ENCODE data around the gene ADGRL1.
"Not testable (repeated sequence)": the region's sequence is repeated elsewhere in the genome, so short reads cannot be mapped to it uniquely, and the experiment has no call there.

The ADGRL1 gene

GRCh38 chr19:14164082-14164481, 41.9 kb downstream of the ADGRL1 start:
- in situ Hi-C loops (cut with MboI; ENCODE audit: low sequenced_read_pairs), result no loop called here

DNA sequence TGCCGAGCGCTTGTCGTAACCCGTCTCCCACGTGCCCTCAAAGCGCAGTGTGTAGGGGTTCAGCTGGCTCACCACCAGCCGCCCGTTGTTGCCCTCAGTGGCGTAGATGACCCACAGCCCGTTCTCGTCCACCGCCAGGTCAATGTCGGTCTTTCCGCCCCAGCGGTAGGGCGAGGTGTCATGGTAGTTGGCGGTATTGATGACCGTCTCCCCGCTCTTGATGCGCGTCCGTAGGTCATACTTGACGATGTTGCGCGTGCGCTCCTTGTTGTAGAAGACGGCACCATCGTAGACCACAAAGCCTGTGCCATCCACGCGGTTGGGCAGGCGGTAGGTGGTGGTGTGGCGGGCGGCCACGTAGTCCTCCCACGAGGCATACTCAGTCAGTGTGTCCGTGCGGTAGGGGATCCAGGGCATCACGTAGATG, 43.1 kb downstream of the ADGRL1 start:
- in situ Hi-C loops (cut with MboI; ENCODE audit: low sequenced_read_pairs), result no loop called here

GRCh38 chr19:14161305-14161704, 44.7 kb downstream of the ADGRL1 start:
- in situ Hi-C loops (cut with MboI; ENCODE audit: low sequenced_read_pairs), result no loop called here

DNA sequence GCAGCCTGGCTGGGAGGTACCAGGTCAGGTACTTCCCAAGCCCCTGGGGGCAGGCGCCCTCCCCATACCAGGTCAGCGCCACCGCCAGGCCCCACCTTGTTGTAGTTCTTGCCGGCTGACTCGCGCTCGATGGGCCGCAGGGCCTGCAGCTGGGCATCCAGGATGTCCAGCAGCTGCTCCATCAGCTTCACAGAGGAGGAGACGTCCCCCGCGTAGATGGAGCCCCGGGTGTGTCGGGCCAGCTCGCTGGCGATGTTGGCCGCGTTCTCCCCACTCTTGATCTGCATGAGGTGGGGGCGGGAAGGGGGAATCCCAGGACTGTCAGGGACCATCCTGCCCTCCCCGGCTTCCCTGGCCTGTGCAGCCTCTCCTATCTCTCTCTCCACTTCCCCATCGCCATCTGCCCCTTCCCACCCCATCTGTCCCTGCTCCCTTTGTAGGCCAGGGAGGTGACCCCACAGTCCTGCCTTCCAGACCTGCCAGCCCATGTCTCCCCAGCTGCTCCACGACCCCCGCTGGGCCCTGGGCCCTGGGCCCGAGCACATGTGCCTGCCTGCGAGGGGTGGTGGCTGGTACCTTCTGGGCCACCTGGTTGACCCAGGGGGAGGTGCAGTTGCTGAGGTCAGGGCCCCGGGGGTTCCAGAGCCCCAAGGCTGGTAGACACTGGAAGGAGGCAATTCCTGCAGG, 45.8 kb downstream of the ADGRL1 start:
- in situ Hi-C loops (cut with MboI; ENCODE audit: low sequenced_read_pairs), result no loop called here

- in situ Hi-C loops (cut with MboI; ENCODE audit: low sequenced_read_pairs), result no loop called here
Measured at GRCh38 chr19:14159059-14159458, 46.9 kb downstream of the ADGRL1 start.

DNA sequence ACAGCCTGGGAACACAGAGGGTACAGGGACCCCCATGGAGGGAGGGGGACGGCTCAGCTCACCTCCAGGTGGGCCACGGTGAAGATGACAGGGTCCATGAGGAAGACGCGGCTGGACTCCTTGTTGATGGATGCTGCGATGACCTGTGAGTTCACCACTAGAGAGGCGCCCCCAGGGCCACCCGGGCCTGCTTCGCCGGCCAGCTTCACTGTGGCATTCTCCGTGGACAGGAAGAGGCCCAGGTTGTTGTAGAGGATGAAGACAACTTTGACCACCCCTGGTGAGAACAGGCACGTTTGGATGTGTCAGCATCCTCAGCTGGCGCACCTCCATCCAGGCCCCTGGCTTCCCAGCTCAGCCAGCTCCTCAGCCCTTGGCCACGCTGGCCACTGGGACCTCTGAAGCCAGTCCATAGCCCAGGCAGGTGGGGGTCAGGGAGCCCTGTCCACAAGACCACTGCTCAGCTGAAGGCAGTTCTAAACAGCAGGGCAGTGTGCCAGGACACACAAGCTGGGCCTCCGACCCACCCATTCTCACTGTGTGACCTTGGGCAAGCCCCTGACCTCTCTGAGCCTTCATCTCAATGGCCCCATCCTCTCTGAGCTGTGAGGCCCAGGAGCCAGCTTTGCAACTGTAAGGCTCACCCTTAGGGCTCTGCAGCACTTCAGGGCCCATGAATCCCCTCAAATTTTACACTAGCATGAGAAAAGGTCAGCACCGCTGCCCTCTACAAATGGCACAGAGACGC, 47.5 kb downstream of the ADGRL1 start:
- in situ Hi-C loops (cut with MboI; ENCODE audit: low sequenced_read_pairs), result no loop called here

DNA sequence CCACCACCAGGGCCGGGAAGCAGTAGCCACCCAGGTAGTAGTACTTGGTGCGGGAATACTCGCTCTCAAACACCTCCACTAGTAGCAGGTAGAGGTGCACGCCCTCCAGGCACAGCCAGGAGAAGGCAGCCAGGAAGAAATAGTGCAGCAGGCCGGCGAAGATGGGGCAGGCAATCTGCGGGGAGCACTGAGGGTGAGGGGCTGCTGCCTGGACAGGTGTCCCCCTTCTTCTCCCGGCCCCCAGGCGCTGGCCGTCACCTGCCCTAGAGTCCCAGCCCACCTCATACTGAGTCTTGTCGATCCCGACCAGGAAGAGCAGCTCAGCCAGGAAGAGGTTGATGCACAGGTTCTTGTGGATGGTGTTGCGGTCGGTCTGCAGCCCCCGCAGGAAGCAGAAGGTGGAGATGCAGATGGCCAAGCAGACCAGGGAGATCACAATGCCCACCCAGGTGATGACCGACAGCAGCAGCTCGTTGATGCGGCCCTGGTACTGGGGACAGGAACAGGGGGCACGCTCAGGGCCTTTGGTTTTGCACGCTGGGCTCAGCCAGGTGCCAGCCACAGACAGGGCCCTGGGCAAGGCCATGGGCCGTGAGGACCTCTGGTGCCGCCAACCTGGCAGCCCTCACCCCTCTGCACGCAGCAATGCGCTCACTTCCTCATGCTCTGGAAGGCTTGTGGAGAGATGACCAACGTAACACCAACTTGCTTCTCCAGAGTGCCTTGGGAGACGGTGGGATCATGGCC, 48.8 kb downstream of the ADGRL1 start:
- in situ Hi-C loops (cut with MboI; ENCODE audit: low sequenced_read_pairs), result no loop called here

- in situ Hi-C loops (cut with MboI; ENCODE audit: low sequenced_read_pairs), result no loop called here
Measured at GRCh38 chr19:14156122-14156521, 49.8 kb downstream of the ADGRL1 start.

GRCh38 chr19:14155371-14155770, 50.6 kb downstream of the ADGRL1 start:
- in situ Hi-C loops (cut with MboI; ENCODE audit: low sequenced_read_pairs), result no loop called here

- in situ Hi-C loops (cut with MboI; ENCODE audit: low sequenced_read_pairs), result no loop called here
Measured at GRCh38 chr19:14152713-14153112, 53.3 kb downstream of the ADGRL1 start.

DNA sequence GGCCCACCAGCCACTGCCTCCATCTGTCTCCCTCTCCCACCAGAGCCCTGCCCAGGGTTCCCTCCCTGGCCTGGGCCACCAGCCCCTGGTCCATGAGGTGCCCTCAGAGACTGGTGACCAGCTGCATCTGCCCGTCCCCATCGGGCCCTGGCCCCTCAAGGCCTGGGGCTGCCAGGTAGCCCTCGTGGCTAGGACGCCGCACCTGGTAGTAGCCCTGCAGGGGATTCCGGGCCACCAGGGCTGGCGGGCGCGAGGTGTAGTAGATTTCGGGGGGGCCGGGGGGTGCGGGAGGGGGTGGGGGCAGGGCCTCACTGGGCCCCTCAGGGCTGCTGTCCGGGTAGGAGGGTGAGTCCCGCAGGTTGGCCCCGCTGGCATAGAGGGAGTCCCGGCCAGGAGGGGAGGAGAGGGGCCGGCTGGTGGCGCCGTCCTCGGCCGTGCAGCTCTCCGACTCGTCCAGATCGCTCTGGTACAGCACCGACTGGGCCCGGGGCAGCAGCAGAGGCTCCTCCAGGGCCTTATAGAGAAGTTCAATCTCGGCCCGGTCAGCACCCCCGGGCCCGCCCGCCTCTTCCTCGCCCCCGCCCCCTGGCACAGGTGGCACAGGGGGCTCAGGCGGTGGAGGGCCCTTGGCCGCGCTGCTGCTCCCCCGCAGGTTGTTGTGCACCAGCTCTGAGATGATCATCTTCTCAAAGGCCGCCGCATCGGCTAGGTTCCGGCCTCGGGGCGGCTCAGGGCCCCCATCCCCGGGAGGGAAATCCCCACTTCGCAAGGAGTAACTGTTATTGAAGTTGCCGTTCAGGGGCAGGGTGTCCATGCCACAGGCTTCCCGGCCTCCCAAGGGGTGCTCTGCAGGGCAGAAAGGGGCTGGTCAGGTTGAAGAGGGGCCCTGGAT, 55.0 kb downstream of the ADGRL1 start:
- in situ Hi-C loops (cut with MboI; ENCODE audit: low sequenced_read_pairs), result no loop called here

GRCh38 chr19:14150041-14150769, 55.8 kb downstream of the ADGRL1 start:
- in situ Hi-C loops (cut with MboI; ENCODE audit: low sequenced_read_pairs), result no loop called here

- in situ Hi-C loops (cut with MboI; ENCODE audit: low sequenced_read_pairs), result no loop called here
Measured at GRCh38 chr19:14149509-14149994, 56.4 kb downstream of the ADGRL1 start.

- in situ Hi-C loops (cut with MboI; ENCODE audit: low sequenced_read_pairs), result no loop called here
Measured at GRCh38 chr19:14148751-14149410, 57.1 kb downstream of the ADGRL1 start.

- in situ Hi-C loops (cut with MboI; ENCODE audit: low sequenced_read_pairs), result no loop called here
Measured at GRCh38 chr19:14147797-14148605, 58.0 kb downstream of the ADGRL1 start.

- in situ Hi-C loops (cut with MboI; ENCODE audit: low sequenced_read_pairs), result no loop called here
Measured at GRCh38 chr19:14146789-14147216, 59.2 kb downstream of the ADGRL1 start.

DNA sequence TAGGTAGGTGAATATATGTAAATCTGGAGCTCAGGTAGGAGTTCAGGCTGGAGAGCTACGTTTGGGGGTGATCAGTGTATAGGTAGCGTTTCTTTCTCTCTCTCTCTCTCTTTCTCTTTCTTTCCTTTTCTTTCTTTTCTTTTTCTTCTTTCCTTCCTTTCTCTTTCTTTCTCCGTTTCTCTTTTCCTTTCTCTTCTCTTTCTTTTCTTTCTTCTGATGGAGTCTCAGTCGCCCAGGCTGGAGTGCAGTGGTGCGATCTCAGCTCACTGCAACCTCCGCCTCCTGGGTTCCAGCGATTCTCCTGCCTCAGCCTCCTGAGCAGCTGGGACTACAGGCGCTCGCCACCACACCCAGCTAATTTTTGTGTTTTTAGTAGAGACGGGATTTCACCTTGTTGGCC, 59.8 kb downstream of the ADGRL1 start:
- in situ Hi-C loops (cut with MboI; ENCODE audit: low sequenced_read_pairs), result not testable (repeated sequence)

- in situ Hi-C loops (cut with MboI; ENCODE audit: low sequenced_read_pairs), result no loop called here
Measured at GRCh38 chr19:14145381-14145780, 60.6 kb downstream of the ADGRL1 start.

All from HL-60/S4 (cell line).